ENCODE results near the gene IBA57.

GRCh38 chr1:228163776-228164519, 1.7 kb upstream of the IBA57 start:
- TF ChIP-seq CTCF (IDR thresholded peaks at IDR 0.05) (no peak), CBX8 (IDR thresholded peaks at IDR 0.05) (no peak), RFX5 (IDR thresholded peaks at IDR 0.05) (no peak), POLR2A (IDR thresholded peaks at IDR 0.05; ENCODE audit: low read length) (no peak), EP300 (IDR thresholded peaks at IDR 0.05) (no peak), ESRRA (IDR thresholded peaks at IDR 0.05; ENCODE audit: borderline replicate concordance, low read length) (no peak), JUN (IDR thresholded peaks at IDR 0.05) (no peak)

Data from A549 (cell line).